NCI-H526 (cell line): ENCODE data around the gene TEKT4.
"Not testable (repeated sequence)": the region's sequence is repeated elsewhere in the genome, so short reads cannot be mapped to it uniquely, and the experiment has no call there.

Source experiments
- DNase-seq, 2 experiments: peaks; one replicate each; lab custom pipeline; 2025; lab: John Stamatoyannopoulos, UW

The TEKT4 gene, protein sequence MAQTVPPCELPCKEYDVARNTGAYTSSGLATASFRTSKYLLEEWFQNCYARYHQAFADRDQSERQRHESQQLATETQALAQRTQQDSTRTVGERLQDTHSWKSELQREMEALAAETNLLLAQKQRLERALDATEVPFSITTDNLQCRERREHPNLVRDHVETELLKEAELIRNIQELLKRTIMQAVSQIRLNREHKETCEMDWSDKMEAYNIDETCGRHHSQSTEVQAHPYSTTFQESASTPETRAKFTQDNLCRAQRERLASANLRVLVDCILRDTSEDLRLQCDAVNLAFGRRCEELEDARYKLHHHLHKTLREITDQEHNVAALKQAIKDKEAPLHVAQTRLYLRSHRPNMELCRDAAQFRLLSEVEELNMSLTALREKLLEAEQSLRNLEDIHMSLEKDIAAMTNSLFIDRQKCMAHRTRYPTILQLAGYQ

GRCh38 chr2:94871226-94872087 is at the start of gene TEKT4:
Gene TEKT4 (plus strand): TSS chr2:94871430. CDS start chr2:94871580, 150 bp downstream.
- DNase-seq, result peak; percentile 76 to 89

DNA sequence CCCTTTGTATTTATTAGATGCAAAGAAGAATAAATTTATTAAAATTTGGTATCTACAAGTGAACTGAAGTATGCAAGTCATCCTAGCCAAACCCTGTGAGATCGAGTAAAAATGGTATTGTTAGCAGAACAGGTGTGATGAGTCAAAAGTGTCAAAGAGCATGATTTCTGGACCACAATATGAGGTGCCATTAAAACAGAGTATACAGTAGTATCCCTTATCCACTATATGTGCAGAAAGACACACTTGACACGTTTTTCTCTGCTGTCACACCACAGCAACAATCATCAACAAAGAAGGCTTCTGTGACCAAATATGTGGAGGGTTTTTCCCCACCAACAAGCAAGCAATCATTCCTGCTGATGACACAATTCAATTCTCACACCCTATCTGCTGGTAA is 32.0 kb upstream of the TEKT4 start:
- not testable (repeated sequence) for DNase-seq

DNA sequence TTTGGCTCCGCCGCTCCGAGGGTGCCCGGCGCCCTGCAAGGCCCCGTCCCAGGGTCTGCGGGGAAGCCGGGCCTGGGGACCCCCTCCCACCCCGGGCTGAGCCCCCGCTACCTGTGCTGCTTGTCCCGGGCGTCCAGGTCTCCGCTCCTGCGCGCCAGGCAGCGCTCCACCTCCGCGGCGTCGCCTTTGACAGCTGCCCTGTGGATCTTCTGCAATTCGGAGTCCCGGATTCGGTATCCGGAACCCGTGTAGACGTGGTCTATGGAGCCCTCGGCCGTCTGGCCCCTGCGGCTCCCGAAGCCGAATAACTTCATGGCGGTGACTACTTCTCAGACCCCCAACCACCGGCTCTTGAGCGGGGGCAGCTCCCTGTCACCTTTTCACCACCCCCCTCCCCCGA is 14.4 kb upstream of the TEKT4 start:
- peak in 1 of 2 experiments; percentile 50 for DNase-seq

DNA sequence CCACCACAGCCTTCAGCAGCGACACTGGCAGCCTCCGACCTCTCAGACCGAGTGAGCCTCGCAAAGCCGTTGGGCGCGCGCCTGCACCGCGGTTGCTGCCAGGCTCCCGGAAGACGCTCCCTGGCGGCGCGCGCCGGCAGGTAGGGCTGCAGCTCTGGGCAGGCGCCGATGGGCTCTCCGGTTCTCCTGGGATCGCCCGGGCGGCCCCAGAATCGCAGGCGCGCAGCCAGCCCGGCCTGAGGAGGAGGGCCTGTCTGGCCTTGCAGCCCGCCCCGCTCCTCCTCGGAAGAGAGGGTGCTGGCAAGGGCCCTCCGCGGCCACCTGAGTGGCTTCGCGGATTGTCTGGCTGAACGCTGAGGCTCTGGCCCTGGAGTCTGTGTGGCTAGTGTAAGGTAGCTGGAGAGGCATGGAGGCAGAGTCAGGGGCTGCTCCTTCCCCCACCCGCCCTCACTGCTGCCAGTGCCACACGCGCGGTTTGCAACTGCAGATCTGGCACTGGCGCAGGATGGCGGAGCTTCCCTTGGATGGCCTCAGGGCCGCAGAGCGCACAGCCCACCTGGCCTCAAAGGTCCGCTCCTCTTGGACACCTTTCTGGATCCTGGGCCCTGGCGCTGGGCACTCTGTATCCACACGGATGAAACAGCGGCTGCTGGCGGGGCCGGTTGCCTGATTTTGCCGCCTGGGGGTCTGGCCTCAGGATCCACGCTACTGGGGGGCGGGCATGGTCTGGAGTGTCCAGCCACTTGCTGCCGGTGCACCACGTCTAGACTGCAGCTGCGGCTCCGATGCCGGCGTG is 13.7 kb upstream of the TEKT4 start:
- DNase-seq, result peak; percentile 64 to 90

- DNase-seq, result peak in 1 of 2 experiments; percentile 21
Measured at GRCh38 chr2:94858163-94858888, 12.9 kb upstream of the TEKT4 start.

- DNase-seq, result peak; percentile 19 to 59
Measured at GRCh38 chr2:94861308-94862152, 9.7 kb upstream of the TEKT4 start.

- DNase-seq, result not testable (repeated sequence)
Measured at GRCh38 chr2:94862903-94863302, 8.3 kb upstream of the TEKT4 start.

GRCh38 chr2:94869131-94869530 is 2.1 kb upstream of the TEKT4 start:
- DNase-seq, result no peak

DNA sequence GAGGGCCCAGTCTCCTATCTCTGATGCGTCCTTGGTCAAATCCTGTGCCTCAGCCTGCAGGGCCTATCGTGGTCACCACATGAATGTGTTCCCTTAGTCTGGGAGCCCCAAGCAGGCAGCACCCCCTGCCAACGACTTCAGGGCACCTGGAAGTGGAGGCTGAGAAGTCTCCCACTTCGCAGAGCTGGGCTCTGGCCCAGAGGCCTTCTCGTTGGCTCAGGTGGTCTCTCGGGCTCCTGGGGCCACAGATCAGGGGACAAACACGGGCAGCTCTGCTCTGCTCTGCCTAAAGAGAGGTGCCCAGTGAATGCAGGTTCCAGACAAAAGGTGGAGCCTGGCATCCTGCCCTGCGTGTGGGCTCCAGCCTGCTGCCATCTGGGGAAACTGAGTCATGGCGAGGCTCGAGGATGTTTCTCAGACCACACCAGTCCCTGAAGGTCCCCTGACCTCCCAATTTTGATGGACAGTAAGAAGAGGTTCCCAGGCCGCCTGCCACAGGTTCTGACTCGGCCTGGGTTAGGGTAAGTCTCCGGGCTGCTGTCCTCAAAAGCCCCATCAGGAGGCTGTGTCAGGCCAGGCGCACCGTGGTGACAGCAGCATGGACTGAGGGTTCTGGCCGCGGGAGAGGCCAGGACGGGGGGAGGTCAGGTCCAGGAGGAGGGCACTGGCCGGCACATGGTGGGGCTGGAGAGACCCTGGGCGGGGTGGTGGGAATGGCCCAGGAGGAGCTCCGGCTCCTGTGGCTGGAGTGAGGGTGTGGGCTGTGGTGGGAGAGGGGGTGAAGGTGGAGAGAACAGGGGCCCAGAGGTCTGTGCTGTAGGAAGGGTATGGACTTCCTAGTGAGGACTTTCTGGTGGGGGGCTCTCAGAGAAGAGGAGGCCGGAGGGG is 1.4 kb upstream of the TEKT4 start:
- no peak for DNase-seq

DNA sequence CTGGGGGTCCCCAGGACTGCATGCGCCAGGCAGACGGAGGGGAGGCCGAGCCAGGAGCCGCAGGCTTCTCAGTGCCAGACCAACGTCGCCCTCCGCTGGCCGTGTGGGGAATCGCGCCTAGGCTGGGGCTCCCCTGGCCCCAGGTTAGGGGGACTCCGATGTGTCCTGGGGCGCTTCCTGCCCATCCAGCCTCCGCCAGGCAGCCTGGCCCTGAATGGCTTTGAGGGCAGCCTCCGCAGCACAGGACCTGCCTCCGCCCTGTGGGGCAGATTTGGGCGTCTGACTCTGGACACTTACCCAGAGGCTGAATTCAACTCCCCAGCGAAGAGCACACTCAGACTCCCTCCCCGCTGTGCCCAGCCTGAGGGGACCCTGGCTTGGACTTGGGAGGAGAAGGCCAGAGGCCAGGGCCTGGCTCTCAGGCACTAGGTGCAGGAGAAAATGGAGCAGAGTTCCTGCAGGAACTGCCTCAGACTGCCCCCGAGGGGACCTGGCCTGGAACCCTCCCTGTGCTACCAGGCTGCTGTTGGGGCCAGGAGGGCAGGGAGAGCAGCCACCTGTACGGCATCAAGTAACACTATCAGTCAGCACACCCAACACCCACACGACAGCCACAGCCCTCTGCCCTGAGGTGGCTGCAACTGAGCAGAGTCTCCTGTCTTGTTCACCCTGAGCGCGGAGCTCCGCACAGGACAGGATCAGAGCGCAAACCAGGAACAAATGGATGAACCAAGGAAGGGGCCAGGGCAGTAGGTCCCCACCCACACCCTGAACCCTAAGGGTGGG is 597 bp upstream of the TEKT4 start:
- DNase-seq, result peak; percentile 69 to 84

DNA sequence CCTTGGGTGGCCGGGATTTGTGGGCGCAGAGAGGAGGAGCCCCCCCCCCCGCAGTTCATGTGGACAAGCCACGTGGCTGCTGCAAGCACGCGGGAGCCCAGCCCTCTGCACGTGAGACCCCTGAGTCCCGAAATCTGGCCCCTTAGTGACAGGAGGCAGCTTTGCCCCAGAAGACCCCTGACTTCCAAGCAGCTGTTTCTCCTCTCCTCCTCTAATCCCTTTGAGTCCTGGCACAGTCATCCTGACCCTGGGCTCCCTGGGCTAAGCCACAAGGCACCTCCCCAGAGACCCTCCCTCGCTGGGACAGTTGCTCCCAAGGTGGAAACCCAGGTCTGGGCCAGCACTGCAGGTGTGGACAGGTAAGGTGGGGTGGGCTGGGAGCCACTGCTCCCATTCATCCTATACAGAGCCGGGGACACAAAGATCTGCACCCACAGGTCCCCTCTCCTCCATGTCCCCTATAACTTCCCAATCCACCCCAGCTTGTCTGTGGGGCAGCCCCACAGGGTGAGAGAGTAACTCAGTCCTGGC is 923 bp downstream of the TEKT4 start:
- no peak for DNase-seq

- DNase-seq, result no peak
Measured at GRCh38 chr2:94872676-94873361, 1.6 kb downstream of the TEKT4 start.

- peak in 1 of 2 experiments; percentile 53 for DNase-seq
Measured at GRCh38 chr2:94873362-94874276, 2.4 kb downstream of the TEKT4 start.

- peak; percentile 24 to 91 for DNase-seq
Measured at GRCh38 chr2:94874277-94874997, 3.2 kb downstream of the TEKT4 start.

GRCh38 chr2:94875064-94875819 is 4.0 kb downstream of the TEKT4 start:
- peak in 1 of 2 experiments; percentile 29 for DNase-seq
